Peyer's patch (tissue), 4 donors: ENCODE measurements around the gene C1orf74. TPM values are rescaled to one million over a fixed set of nuclear protein-coding genes. Genes with fewer than 3 reads are reported as not detected.

Experiments
- DNase-seq, 3 donors: peaks; one replicate each; pipeline ENCODE4 v3.0.0-alpha.2; 2017 to 2019
- H3K27ac ChIP-seq, 4 donors: fragments of 200-600 bp; sonication (generic); one replicate each; pipeline ENCODE4 v1.5.1; 2016 to 2019
- H3K27me3 ChIP-seq, 2 donors: fragments of 200-600 bp; sonication (generic); one replicate each; pipeline ENCODE4 v1.5.1; 2019
- H3K36me3 ChIP-seq, 3 donors: fragments of 200-600 bp; sonication (generic); one replicate each; pipeline ENCODE4 v1.5.1; 2016 to 2019
- H3K4me1 ChIP-seq, 4 donors: fragments of 200-600 bp; sonication (generic); one replicate each; pipeline ENCODE4 v1.5.1; 2016 to 2019
- H3K4me3 ChIP-seq, 4 donors: fragments of 200-600 bp; sonication (generic); 1 replicate in 3 of 4; 2 replicates in 1 of 4; pipeline ENCODE4 v1.5.1; 2016 to 2019; ENCODE audit warnings: mild to moderate bottlenecking in 1 of 4
- H3K9me3 ChIP-seq, 4 donors: fragments of 200-600 bp; sonication (generic); one replicate each; pipeline ENCODE4 v1.5.1; 2016 to 2019; ENCODE audit warnings: mild to moderate bottlenecking in 1 of 4
- POLR2A ChIP-seq, 2 donors: fragments of 450-650 bp; IDR thresholded peaks; one replicate each; pipeline ENCODE4 v1.5.1; 2017; ENCODE audit warnings: antibody characterized with exemption in 2 of 2, mild to moderate bottlenecking in 2 of 2, moderate library complexity in 2 of 2
- total RNA-seq, 4 donors: library from RNA; depleted of rRNA; stranded (reverse); fragments of >200 nt; gene quantifications; one replicate each; pipeline ENCODE4 v1.1.0, GENCODE V29; 2016
- TF ChIP-seq, protein P1 (sequence below), 6 experiments: fragments of 450-650 bp in 4 of 6; fragments of 200-600 bp in 2 of 6; sonication (generic) in 1 of 6; IDR thresholded peaks; one replicate each; pipeline ENCODE4 v1.5.1; 2017 to 2019; ENCODE audit warnings: antibody characterized with exemption in 6 of 6, mild to moderate bottlenecking in 3 of 6, moderate library complexity in 1 of 6

C1orf74 gene
- total RNA-seq, 4 donors from 2014 or later, result 0.83 to 1.9 (median 1.8) TPM

DNA sequence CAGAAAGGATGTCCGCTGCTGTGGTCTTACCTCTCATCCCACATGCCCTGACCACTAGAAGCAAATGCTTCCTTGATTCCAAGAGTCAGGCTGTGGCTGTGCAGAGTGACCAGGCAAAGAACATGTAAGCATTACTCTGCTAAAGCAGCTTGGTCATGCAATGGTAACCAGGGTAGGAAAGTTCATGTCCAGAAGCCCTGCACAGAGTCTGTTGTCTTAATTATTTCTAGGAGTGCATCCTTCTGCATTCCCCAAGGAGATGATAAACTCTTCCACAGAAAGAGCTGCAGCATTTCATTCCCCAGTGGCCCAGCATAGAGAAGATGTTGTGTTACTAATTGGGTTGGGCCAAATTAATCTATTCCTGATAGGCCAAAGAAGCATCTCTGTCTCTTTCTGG lies 33.3 kb upstream of the C1orf74 start:
- no peaks in the 10 kb centered on the region for H3K4me1 ChIP-seq
- H3K27ac ChIP-seq, result no peak overlapping the region
- H3K27me3 ChIP-seq, result no peaks in the 10 kb centered on the region
- TF ChIP-seq POLR2A (IDR thresholded peaks at IDR 0.05), result no peak
- TF ChIP-seq, protein P1, sequence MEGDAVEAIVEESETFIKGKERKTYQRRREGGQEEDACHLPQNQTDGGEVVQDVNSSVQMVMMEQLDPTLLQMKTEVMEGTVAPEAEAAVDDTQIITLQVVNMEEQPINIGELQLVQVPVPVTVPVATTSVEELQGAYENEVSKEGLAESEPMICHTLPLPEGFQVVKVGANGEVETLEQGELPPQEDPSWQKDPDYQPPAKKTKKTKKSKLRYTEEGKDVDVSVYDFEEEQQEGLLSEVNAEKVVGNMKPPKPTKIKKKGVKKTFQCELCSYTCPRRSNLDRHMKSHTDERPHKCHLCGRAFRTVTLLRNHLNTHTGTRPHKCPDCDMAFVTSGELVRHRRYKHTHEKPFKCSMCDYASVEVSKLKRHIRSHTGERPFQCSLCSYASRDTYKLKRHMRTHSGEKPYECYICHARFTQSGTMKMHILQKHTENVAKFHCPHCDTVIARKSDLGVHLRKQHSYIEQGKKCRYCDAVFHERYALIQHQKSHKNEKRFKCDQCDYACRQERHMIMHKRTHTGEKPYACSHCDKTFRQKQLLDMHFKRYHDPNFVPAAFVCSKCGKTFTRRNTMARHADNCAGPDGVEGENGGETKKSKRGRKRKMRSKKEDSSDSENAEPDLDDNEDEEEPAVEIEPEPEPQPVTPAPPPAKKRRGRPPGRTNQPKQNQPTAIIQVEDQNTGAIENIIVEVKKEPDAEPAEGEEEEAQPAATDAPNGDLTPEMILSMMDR (IDR thresholded peaks at IDR 0.05), result no peak
- no peaks in the 10 kb centered on the region for H3K9me3 ChIP-seq
- no peaks in the 10 kb centered on the region for H3K36me3 ChIP-seq
- DNase-seq, result no peak
- no peak overlapping the region for H3K4me3 ChIP-seq

DNA sequence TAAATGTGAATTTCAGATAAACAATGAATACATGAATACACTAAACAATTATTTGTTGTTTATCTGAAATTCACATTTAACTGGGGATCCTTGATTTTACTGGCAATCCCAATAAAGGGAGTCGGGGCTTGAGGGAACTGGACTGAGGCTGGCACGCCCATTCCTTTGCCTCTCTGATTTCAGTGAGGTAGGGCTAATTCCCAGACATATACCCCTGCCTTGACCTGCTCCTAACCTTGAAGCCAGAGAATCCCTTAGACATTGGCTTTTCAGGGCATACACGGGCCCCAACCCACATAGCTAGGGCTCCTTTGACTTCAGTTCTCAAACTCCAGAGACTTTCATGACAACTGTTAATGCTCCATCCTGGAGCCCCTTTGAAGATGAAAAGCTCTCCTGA lies 32.6 kb upstream of the C1orf74 start:
- Histone ChIP-seq H3K4me3 (no peak overlapping the region), H3K4me1 (no peaks in the 10 kb centered on the region), H3K9me3 (no peaks in the 10 kb centered on the region), H3K36me3 (no peaks in the 10 kb centered on the region), H3K27me3 (no peaks in the 10 kb centered on the region), H3K27ac (no peak overlapping the region)
- TF ChIP-seq, protein P1 (IDR thresholded peaks at IDR 0.05), result no peak
- TF ChIP-seq POLR2A (IDR thresholded peaks at IDR 0.05), result no peak
- DNase-seq, result no peak

DNA sequence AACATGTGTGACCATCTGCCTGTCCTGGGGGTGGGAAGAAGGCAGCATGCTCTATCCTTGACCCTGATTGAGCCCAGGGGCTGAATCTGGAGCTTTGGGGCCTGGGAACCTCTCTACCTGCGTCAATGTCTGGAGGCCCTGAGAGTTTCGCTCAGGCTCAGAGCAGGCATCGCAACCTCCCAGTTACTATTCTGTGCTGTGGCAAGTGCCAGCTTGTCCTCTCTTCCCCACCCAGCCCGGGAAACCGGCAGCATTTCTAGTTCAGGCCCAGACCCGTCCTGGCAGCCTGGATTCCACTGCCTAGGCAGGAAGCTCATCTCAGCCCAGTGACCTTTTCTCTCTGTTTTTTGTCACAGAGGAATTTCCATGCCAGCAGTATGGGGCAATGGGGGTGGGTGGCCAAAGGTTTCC lies 31.6 kb upstream of the C1orf74 start:
- no peak for DNase-seq
- no peaks in the 10 kb centered on the region for H3K27me3 ChIP-seq
- H3K9me3 ChIP-seq, result no peaks in the 10 kb centered on the region
- no peak overlapping the region for H3K4me3 ChIP-seq
- no peaks in the 10 kb centered on the region for H3K36me3 ChIP-seq
- H3K4me1 ChIP-seq, result no peaks in the 10 kb centered on the region
- TF ChIP-seq POLR2A (IDR thresholded peaks at IDR 0.05), result no peak
- TF ChIP-seq, protein P1 (IDR thresholded peaks at IDR 0.05), result no peak
- no peak overlapping the region for H3K27ac ChIP-seq

DNA sequence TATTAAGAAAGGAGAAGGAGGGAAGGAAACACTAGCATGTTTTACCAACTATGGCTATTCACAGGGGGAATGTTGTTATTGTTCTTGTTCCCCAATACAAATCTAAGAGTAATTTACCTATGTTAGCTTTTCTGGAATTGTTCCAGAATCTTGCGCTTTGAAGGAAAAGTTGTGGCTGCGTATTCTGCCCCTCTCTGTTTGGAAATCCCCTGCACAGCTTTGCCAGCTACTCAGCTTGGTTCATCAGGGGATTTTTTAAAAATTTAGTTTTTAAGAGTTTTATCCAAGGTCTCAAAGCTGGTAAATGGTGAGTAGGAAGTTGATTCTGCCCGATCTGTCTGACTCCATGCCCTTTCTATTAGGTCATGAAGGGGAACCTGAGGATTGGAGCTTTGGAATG lies 31.1 kb upstream of the C1orf74 start:
- TF ChIP-seq POLR2A (IDR thresholded peaks at IDR 0.05), result no peak
- TF ChIP-seq, protein P1 (IDR thresholded peaks at IDR 0.05), result no peak
- Histone ChIP-seq H3K27ac (no peak overlapping the region), H3K4me1 (no peaks in the 10 kb centered on the region), H3K27me3 (no peaks in the 10 kb centered on the region), H3K9me3 (no peaks in the 10 kb centered on the region), H3K36me3 (no peaks in the 10 kb centered on the region), H3K4me3 (no peak overlapping the region)
- no peak for DNase-seq

DNA sequence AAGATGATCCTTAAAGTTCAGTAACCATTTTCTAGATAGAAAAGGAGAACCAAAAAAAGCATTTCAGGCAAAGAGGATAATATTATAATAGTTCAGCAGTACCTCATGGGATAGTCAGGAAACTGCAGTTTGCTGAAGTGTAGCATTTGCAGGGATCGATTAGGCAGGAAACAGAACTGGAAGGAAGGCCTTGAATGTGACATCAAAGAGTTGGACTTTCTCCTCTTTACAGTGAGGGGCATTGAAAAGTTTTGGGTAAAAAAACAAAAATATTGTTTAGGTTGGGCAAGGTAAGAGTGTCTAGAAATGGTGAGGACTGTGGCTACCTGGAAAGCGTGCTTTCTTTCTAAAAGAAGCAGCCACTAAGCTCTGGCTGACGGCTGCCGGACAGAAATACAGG lies 29.5 kb upstream of the C1orf74 start:
- DNase-seq, result no peak
- H3K36me3 ChIP-seq, result no peaks in the 10 kb centered on the region
- H3K4me1 ChIP-seq, result no peaks in the 10 kb centered on the region
- H3K9me3 ChIP-seq, result no peaks in the 10 kb centered on the region
- H3K27ac ChIP-seq, result no peak overlapping the region
- no peaks in the 10 kb centered on the region for H3K27me3 ChIP-seq
- no peak overlapping the region for H3K4me3 ChIP-seq
- no peak for TF ChIP-seq POLR2A (IDR thresholded peaks at IDR 0.05)
- TF ChIP-seq, protein P1 (IDR thresholded peaks at IDR 0.05), result no peak

DNA sequence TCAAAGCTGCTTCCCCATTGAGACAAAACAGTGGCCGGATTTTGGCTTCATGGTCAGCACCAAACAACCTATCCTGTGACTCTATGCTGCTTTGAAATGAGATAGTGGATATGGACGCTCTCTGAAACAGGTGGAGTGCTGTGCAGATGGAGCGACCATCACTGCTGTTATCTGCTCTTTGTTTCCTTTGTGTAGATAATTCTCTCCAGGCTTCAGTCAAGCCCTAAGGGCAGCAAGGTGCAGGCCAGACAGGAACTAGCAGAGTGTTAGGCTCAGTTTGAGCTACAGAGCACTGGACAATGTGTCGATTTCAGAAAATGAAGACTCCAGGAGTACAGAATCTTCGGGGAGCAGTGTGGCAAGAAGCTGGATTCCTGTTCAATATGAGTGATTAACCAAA lies 26.4 kb upstream of the C1orf74 start:
- no peak overlapping the region for H3K27ac ChIP-seq

More for the DNA sequence above, 26.4 kb upstream of the C1orf74 start:
- DNase-seq, result no peak
- H3K27me3 ChIP-seq, result no peaks in the 10 kb centered on the region
- H3K4me1 ChIP-seq, result peaks cover 0 to 6% (median 0%) of the 10 kb centered on the region in 4 donors
- H3K36me3 ChIP-seq, result no peaks in the 10 kb centered on the region
- no peaks in the 10 kb centered on the region for H3K9me3 ChIP-seq
- no peak overlapping the region for H3K4me3 ChIP-seq
- TF ChIP-seq POLR2A (IDR thresholded peaks at IDR 0.05), result no peak
- TF ChIP-seq, protein P1 (IDR thresholded peaks at IDR 0.05), result no peak
